GM21576 (cell line): ENCODE results near the gene WASHC2A.
A peak's percentile ranks its signal among the peaks of the same experiment; 100 is the strongest.
"Not testable (repeated sequence)": the region's sequence is repeated elsewhere in the genome, so short reads cannot be mapped to it uniquely, and the experiment has no call there.

ENCODE experiments used
- ATAC-seq: cut with Tn5 transposase; IDR thresholded peaks from one replicate; pipeline ENCODE4 v1.9.1; 2021; ENCODE audit warnings: mild to moderate bottlenecking, moderate library complexity; ENCODE audit not compliant: unreplicated experiment

WASHC2A gene, protein sequence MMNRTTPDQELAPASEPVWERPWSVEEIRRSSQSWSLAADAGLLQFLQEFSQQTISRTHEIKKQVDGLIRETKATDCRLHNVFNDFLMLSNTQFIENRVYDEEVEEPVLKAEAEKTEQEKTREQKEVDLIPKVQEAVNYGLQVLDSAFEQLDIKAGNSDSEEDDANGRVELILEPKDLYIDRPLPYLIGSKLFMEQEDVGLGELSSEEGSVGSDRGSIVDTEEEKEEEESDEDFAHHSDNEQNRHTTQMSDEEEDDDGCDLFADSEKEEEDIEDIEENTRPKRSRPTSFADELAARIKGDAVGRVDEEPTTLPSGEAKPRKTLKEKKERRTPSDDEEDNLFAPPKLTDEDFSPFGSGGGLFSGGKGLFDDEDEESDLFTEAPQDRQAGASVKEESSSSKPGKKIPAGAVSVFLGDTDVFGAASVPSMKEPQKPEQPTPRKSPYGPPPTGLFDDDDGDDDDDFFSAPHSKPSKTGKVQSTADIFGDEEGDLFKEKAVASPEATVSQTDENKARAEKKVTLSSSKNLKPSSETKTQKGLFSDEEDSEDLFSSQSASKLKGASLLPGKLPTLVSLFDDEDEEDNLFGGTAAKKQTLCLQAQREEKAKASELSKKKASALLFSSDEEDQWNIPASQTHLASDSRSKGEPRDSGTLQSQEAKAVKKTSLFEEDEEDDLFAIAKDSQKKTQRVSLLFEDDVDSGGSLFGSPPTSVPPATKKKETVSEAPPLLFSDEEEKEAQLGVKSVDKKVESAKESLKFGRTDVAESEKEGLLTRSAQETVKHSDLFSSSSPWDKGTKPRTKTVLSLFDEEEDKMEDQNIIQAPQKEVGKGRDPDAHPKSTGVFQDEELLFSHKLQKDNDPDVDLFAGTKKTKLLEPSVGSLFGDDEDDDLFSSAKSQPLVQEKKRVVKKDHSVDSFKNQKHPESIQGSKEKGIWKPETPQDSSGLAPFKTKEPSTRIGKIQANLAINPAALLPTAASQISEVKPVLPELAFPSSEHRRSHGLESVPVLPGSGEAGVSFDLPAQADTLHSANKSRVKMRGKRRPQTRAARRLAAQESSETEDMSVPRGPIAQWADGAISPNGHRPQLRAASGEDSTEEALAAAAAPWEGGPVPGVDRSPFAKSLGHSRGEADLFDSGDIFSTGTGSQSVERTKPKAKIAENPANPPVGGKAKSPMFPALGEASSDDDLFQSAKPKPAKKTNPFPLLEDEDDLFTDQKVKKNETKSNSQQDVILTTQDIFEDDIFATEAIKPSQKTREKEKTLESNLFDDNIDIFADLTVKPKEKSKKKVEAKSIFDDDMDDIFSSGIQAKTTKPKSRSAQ (N-terminal part only)

DNA sequence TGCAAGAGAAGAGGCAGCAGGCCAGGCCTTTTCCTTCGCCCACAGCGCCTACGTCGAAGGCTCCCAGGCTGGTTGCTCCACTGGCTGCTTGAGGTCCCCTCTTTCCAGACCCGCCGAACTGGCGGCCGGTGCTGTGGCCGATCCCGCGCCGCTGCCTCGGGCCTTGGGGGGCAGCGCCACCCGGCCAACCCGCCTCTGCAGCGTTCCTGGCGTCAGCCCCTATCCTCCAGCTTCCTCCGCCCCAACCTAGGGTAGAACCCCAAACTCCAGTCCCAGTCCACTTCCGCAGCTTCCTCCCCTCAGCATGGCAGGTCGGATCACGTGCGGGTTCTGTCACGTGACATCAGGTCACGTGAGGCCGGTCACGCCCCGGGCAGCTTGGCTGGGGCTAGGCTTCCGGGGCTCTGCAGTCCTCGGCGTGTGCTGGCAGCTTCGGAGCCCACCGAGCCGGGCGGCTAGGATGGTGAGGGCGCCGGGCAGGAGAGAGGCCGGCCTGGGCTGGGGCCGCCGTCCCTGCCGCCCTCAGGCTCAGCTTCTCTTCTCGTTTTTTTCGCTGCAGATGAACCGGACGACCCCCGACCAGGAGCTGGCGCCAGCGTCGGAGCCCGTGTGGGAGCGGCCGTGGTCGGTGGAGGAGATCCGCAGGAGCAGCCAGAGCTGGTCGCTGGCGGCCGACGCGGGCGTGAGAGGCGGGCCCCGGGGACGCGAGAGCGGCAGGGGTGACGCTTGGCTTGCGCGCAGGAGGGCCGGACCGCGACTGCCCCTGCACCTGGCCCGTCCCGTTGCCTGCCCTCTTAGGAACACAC lies at the start of gene WASHC2A:
Gene WASHC2A, plus strand, starts transcription at position 409 of the 806 bp plus-strand sequence. Its CDS starts 52 bp downstream, at position 461.
- ATAC-seq: peak; percentile 87

DNA sequence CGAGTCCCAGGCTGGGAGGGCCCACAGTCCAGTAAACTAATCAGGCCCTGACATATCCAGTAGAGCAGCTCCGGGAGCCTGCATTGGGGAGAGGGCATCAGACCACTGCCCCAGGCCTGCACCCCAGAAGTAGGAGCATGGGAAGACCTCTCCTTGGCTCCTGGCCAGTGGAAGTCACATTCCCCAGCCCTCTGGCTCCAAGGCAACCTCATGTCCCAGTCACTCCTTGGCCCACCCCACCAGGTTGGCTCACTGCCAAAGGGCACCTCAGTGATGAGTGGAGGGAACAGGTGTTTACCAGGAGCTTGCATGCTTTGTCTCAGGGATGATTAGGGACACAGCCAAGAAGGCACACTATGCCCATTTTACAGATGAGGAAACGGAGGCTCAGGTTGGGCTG lies 48.5 kb upstream of the WASHC2A start:
- not testable (repeated sequence) for ATAC-seq

DNA sequence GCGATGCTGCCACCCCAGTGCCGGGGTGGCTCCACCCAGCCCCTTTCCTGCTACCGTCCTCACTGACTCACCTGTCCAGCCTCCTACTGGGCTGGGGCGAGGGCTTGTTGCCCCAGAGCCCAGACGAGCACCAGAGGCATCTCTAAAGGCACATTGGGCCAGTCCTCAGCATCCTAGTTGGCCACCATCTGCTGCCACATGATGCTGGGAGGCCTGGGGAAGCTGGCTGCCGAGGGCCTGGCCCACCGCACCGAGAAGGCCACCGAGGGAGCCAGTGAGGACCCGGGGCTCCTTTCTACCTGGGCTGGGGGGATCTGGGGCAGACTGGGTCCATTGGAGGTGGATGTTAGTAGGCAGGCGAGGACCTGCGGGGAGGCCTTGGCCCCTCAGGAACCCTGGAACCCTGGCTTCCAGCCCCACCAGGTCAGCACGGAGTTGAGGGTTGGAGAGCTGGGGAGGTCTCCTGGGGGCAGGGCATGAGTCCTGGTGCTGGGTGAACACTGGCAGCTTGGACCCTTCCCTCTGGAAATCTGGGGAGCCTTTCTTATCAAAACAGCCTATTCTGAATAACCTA lies 47.2 kb upstream of the WASHC2A start:
- ATAC-seq: not testable (repeated sequence)

DNA sequence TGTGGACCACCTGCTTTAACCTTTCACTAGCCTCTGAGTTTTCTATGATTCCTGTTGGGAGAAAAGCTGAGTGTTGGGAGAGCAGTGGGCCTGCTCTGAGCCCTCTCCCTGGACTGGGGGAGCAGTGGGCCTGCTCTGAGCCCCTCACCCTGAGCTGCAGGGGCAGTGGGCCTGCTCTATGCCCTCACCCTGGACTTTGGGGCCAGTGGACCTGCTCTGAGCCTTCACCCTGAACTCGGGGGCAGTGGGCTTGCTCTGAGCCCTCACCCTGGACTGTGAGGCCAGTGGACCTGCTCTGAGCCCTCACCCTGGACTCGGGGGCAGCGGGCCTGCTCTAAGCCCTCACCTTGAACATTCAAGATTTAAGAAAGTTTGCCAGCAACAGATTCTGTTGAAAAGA lies 46.1 kb upstream of the WASHC2A start:
- no peak for ATAC-seq

DNA sequence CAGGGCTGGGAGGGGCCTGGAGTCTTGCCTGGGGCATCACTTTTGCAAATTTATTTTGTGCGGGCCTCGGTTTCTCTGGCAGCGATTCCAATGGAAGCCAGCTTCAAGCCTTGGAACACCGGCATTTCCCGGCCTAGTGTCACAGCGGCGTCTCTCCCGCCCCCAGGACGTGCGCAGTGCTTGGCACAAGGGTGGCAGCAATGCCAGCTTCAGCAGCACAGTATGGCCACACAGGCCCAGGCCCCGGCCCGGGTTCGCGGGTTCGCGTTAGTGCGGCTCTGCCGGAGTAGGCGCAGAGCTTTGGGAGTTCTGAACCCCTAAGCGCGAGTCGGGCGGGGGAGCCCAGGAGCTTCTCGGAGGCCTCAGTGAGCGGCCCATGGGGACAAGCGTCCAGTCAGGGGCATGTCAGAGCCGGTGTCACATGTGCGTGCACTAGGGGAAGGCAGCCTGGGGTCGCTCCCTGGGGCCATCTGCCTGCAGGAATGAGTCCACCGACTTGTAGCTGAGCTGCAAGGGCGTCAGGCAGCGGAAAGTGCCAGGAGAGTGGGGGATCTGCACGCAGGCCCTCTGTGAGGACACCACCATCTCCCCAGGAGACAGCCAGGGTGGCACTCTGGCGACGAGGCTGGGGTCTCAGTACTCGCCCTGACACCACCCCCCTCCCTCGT lies 42.9 kb upstream of the WASHC2A start:
- not testable (repeated sequence) for ATAC-seq

DNA sequence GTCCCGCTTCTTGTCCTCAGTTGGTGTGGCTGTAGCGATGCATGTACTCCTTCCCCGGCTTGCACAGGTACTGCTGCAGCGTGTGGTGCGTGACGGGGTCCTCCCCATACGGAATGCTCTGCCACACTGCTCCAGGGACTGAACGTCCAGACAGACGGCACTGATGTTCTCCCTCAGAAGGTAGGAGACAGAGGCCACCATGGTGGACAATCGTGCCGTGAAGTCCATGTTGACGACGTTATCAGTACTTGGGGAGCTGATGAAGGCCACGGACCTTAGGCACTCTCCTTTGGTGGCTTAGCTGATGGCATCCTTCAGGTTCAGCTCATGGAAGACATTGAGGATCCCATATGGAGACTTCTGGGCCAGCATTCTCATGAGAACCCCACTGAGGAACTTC lies 42.1 kb upstream of the WASHC2A start:
- ATAC-seq: no peak

DNA sequence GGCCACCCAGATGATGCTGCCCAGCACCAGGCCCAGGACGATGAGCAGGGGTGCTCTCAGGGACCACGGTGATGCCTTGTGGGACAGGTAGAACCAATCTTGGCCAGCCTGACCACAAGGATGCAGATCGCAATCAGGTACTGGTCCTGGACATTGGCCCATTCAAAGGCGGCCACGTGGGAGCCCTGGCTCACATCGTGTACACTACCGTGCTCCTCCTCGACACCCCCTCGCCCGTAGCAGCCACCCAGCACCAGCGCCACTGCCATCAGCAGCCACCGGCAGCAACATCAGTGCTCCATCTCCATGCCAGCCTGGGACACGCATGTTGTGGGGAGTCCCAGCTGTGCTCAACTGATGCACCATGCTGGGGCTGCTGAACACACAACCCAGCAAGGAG lies 40.6 kb upstream of the WASHC2A start:
- ATAC-seq: no peak

DNA sequence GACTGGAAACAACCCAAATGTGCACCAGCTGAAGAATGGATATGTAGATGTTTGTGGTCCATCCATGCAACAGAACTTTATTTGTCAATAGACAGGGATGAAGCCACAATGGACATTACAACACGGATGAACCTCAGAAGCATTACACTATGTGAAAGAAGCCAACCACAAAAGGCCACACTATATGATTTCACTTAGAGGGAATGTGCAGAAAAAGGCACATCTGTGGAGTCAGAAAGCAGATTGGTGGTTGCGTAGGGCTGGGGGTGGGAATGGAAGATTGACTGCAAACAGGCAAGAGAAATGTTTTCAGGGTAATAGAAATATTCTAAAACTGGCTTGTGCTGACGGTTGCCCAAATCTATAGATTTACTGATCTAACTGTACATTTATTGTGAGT lies 34.3 kb upstream of the WASHC2A start:
- ATAC-seq: no peak

DNA sequence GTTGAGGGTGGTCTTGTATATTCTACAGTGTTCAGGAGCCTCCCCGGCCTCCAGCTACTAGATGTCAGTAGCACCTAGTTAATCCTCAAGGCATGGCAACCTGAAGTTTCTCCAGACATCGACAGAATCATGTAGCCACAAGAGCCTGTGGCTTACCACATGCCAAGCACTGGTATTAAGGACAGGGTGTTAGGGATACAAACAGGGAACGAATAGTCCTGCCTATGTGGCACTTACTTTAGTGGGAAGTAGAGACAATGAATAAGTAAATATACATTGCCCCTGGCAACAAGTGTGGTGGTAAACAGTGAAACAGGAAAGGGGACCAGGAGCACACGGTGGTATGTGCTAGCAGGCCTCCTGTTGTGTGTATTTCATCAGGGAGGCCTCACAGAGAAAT lies 32.4 kb upstream of the WASHC2A start:
- not testable (repeated sequence) for ATAC-seq

DNA sequence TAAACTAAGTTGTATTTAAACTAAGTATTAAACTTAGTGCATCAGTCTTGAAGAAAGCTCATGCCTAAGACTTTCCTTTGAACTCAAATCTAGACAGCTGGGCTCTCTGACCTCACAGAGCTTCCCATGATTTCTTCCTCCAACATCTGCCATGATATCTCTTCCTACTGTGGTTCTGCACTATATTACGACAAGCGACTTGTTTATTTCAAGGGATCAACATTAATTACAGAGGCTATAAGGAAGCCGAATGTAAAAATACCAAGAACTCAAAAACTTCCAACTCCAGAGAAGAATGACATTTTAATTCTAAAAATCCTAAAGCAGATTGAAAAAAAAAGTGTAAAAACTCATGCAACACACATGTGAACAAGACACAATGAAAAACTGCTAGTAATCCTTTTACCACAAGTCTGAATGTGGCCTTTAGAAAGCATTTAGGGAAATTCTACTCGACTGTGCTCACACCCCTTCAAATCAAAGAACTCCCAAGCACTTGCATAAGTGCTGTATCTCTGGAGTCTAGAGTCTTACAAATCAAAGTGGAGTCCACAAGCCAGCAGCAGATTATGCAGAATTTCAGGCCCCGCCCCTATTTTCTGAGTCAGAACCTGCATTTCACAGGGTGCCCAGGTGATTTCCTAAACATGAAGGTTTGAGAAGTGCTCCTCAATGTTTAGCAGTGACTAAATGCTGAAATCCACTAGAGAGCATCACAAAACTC lies 22.7 kb upstream of the WASHC2A start:
- ATAC-seq: no peak

DNA sequence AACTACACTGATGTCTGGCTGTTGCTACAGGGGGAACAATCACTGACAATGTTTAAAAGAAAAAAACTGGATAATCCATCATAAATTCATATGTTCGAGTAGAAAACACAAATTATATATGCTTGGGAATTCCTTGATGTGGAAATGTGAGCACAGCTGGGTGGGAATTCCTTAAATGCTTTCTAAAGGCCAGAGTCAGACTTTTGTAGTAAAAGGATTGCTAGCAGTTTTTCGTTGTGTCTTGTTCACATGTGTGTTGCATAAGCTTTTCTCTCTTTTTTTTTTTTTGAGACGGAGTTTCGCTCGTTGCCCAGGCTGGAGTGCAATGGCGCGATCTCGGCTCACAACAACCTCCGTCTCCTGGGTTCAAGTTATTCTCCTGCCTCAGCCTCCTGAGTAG lies 21.3 kb upstream of the WASHC2A start:
- ATAC-seq: not testable (repeated sequence)

DNA sequence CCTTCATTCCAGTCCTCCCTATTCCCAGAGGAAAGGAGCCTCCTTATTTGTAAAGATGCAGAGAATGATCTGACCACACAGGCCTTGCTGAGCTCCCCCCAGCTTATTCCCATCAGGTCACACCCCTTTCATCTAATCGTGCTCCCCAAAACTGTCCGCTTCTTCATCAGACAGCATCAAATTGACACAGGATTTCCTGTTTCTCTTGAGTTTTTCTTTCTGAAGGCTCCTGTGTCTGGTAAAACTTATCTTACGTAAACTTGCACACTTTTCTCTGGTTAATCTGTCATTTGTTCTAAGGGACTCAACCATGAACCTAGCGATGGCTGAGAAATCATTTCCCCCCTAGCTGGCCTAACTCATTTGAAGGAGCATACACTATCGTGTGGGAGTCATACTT lies 20.2 kb upstream of the WASHC2A start:
- not testable (repeated sequence) for ATAC-seq

DNA sequence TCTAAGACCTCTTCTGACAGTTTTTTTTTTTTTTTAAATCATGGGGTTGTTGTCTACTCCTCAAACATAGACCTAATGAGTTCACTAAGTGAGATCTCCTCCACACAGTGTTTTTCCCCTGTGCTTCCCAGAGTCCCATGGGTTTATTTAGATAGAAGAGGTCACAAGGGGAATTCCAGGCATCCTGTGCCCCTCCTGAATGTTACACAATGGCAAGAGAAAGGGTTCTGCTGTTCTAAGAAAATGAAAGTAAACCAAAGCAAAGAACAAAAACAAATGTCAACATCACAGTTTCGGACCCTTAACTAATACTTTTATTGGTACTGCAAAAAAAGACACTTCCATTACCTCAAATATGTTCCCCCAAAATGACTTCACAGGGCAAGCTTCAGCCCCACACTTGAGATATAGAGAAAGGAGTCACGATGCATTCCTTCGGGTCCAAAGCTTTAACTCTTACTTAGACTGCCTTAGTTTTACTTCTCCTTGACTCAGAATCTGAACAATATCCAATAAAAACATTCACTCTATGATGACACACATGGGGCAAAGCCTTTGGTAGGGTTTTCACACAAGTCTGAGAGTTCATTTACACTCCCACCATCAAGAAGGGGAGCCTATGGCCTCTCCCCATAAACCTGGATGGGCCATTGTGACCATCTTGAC lies 15.6 kb upstream of the WASHC2A start:
- ATAC-seq: not testable (repeated sequence)

DNA sequence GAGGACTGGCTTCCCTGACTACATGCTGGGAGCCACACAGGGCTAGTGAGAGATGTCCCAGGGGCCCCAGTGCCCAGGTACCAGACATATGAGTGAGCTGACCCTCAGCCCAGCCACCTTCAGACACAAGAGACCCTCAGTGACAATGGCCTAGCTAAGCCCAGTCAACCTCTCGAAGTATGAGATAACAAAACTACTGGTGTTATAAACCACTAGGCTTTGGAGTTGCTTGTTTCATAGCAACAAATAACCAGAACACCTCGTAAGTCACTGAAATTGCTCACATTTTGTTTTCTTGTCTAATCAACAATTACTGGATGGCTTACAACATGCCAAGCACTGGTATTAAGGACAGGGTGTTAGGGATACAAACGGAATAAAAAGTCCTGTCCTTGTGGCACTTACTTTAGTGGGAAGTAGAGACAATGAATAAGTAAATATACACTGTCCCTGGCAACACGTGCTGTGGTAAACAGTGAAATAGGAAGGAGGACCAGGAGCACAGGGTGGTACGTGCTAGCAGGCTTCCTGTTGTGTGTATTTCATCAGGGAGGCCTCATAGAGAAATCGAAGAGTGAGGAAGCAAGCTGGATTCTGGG lies 14.9 kb upstream of the WASHC2A start:
- ATAC-seq: not testable (repeated sequence)

DNA sequence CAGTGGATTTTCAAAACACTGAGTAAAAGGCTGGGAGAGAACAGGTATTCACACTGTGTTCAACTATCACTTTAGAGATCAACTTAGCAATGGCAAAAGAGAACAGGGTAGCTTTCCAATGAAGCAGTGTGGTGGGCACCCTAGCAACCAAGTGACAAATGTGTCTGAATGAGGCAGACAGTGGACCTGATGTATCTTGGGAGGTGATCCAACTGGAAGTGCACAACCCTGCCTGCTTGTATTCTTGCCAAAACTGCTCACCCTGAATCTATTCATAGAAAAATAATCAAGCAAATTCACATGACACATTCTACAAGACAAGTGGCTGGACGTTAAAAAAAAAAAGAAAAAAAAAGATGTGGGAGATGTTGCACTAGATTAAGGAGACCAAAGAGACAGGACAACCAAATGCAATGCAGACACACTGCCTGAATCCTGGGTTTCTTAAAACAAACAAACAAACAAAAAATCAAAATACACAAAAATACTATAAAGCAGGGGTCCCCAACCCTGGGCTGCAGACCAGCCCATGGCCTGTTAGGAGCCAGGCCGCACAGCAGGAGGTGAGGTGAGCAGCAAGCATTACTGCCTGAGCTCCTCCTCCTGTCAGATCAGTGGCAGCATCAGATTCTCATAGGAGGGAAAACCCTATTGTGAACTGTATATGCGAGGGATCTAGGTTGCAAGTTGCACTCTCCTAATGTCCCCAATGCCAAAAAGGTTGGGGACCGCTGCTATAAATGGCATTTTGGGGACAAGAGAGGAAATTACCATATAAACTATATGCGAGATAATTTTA lies 12.1 kb upstream of the WASHC2A start:
- not testable (repeated sequence) for ATAC-seq

DNA sequence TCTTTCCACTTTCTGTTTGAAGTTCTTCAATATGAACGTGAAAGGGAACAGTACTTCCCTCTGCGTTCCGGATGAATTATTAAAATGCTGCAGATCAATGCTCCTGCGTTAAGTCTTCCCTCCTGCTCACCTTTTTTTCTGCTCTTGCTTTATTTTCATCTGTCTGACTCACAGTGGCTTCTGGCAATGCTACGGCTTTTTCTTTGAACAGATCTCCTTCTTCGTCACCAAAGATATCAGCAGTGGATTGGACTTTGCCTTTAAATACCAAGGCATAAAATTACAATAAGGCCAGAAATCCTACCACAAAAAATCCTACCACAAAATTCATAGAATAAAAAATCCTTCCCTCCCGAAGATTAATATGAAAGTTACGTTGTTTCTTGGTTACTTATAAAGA lies 11.1 kb upstream of the WASHC2A start:
- not testable (repeated sequence) for ATAC-seq

DNA sequence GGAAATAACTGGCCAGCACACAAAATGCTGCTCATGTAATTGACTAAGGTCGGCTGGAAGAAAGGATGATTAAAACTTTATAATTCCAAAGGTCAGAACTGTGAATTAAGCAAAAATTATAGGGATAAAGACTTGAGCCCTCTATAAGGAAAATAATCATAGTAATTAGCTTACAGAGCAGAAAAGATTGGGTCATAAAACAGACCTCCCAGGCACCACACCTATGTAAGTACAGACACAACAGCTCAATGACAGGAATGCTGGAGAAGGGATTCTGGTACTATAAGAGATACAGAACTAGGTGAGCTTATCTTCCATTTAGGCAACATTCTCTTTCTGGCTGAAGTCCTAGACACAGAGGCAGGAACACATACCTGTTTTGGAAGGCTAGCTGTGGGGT lies 9.0 kb upstream of the WASHC2A start:
- ATAC-seq: not testable (repeated sequence)
